AG09319 (cell line): ENCODE results near the gene EPC1.

ENCODE experiments used
- DNase-seq: peaks from one replicate; pipeline ENCODE4 v3.0.0-alpha.2; 2010; ENCODE audit warnings: low read depth; ENCODE audit errors: extremely low read depth
- TF ChIP-seq, protein P1 (sequence below): IDR thresholded peaks from 2 replicates; pipeline ENCODE4 v1.5.1; 2011; ENCODE audit warnings: low read depth, mild to moderate bottlenecking, inconsistent platforms, low read length, moderate library complexity

EPC1 gene

DNA sequence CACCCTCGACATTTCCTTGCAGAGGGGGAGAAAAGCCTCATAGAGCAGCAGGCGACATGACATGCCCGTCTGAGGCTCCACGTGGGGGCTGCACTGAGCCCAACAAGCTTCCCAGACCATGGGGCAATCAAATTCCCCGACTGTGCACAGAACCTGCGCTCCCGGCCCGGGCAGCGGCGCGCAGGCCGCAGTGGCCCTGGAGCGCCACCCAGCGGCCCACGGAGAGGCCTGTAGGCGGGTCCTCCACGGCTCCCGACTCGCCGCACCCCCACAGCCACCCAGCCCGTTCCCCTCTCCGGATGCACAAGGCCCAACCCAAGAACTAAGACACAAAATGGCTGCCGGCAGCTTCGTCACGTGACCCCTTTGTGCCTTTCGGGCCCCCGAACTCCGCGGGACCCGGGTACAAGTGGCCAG, 816 bp downstream of the EPC1 start:
- TF ChIP-seq, protein P1, sequence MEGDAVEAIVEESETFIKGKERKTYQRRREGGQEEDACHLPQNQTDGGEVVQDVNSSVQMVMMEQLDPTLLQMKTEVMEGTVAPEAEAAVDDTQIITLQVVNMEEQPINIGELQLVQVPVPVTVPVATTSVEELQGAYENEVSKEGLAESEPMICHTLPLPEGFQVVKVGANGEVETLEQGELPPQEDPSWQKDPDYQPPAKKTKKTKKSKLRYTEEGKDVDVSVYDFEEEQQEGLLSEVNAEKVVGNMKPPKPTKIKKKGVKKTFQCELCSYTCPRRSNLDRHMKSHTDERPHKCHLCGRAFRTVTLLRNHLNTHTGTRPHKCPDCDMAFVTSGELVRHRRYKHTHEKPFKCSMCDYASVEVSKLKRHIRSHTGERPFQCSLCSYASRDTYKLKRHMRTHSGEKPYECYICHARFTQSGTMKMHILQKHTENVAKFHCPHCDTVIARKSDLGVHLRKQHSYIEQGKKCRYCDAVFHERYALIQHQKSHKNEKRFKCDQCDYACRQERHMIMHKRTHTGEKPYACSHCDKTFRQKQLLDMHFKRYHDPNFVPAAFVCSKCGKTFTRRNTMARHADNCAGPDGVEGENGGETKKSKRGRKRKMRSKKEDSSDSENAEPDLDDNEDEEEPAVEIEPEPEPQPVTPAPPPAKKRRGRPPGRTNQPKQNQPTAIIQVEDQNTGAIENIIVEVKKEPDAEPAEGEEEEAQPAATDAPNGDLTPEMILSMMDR, result peak; percentile 75
- peak; percentile 94 for DNase-seq

DNA sequence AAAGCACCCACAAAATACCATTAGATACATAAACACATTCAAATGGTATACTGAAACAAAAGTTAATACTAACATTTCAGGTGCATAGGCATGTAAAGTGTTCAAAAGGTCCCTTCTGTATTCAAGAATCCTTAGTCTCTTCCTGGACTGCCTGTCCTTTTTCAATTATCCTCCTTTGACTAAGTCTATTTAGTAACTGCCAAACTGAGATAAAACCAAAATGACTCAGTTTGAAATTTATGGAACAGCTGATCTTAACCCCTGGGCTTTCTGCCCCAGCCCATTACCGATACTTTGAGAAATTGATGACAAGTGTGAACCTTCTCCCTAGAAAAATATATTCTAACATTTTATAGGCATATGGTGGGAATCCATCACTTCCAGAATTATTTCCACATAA, 5.4 kb downstream of the EPC1 start:
- TF ChIP-seq, protein P1, result no peak
- no peak for DNase-seq

DNA sequence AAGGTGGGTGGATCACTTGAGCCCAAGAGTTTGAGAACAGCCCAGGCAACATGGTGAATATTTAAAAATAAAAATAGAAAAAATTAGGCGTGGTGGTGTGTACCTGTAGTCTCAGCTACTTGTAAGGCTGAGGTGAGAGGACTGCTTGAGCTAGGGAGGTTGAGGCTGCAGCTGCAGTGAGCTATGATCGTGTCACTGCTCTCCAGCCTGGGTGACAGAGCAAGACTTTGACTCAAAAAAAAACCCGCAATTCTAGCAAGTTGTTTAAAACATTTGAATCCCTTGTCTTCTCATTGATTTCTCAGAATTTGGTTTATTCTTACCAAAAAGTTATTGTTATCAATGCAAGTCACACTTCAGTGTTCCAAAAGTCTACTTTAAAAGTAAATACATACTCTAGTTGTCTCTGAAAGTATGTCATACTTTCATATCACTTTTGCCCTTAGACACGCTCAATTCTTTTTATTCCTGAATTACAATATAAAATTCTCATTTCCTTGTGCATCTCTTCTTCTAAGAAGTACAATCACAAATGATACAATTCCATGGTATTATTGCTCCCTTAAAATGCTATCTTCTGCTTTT, 6.3 kb downstream of the EPC1 start:
- DNase-seq, result no peak
- TF ChIP-seq, protein P1, result no peak

DNA sequence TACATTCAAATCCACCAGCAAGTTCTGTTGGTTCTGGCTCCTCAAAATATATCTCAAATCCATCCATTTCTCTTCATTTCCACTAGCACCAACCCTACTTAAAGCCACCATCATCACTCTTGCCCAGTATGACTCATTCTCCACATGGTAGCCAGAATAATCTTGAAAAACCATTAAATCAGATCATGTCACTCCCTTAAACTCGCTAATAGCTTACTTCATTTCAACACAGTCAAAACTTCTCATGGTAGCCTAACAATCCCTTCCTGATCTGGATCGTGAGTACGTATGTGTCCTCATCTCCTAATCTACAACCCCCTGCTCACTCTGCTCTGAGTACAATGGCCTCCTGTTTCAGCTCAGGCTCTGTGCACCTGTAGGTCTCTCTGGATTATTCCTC, 8.7 kb downstream of the EPC1 start:
- no peak for DNase-seq
- TF ChIP-seq, protein P1, result no peak

DNA sequence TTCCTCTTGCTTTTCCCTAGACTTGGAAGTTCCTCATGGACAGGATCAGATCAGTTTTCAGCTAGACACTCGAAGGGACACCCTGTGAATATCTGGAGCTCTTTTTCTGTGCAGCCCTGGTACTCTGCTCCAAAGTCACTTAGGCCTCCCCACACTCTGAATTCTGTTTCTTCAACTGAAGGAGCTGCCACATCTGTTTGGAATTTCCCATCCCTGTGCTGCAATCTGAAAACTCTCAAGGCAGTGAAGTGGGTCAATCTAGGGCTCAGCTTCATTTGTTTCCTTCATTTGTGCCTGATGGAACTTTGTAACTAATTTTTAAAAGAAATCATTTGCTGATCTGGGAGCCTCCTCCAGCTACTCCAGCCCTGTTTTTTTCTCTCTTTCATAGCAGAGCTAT, 9.6 kb downstream of the EPC1 start:
- DNase-seq, result no peak

DNA sequence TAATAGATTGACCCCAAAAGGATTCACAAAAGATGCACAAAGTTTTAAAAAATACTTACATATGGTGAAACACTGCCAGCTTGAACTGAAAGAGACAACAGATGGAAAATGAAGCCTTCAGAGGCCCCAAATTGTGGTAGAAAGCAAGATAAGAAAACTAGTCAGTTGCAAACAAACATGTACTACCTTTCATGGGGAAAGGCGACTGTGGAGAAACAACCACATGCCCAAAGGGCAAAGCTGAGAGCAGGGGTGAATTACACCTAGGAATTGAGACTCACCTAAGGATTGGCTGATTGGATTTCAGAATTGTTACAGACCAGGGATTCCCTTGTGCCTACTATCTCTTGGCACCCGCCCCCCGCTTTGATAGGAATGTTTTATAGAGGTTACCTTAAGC, 13.1 kb downstream of the EPC1 start:
- TF ChIP-seq, protein P1, result no peak
- DNase-seq, result no peak

More for the DNA sequence above, 9.6 kb downstream of the EPC1 start:
- TF ChIP-seq, protein P1, result no peak

DNA sequence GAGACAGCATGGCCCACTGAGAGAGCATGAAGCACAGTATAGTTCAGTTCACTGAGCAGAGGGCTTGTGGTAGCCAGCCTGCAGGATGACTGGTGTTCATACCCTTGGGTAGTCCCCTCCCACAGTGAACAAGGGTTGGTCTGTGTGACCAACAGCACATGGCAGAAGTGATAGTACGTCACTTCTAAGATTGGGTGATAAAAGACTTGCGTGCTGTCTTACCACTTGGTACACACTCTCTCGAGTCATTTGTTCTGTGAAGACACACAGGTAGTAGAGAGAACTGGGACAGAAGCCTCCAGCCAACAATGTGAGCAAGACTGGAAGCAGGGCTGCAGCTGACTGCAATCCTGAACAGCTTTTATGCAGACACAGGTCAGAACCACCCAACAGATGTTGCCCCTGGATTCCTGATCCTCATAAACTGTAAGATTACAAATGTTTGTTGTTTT, 14.6 kb downstream of the EPC1 start:
- TF ChIP-seq, protein P1, result no peak
- DNase-seq, result no peak
